ENCODE measurements around the gene TP53I11. TPM values are rescaled to one million over a fixed set of nuclear protein-coding genes. Genes with fewer than 3 reads are reported as not detected.

The TP53I11 gene
- total RNA-seq, 1 experiment from 2014 or later, result 42.4 TPM

DNA sequence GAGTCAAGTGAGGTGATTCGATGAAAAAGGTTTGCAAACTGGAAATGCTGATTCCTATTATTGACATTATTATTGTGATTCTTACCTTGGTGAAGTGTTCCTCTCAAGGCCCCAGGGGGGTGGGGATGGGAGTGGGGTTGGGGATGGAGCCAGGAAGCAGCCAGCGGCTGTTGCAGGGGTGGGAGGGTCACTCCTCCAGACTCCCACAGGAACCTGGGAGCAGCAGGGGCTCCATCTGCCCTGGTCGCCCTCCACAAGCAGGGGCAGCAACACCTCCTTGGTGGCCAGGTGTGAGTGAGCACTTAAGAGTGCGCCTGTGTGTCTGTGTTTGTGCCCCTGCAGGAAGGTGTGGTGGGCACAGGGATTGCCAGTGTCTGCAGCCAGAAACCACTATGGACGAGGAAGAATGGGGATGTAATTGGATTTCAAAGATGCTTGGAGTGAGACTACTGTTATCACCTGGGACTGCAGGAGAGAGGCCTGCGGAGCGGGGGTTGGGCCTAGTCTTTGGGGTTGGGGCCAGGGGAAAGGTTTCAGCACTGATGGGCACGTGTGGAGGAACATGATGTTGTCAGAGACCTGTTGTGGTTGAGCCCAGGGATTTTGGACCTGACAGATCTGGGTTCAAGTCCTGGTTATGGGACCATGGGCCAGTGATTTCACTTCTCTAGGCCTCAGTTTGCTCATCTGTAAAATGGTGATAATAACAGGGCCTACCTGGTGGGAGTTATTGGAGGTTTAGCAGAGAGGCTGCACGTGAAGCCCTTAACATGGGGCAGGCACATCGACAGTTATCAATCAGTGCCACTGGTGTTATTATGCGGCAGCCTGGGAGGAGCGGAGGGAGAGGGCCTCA, 3.6 kb upstream of the TP53I11 start:
- ATAC-seq, result no peak
- no peak overlapping the region for H3K27ac Mint-ChIP-seq
- TF ChIP-seq FOXK1 (CRISPR knock-in tag; IDR thresholded peaks at IDR 0.05) (no peak), SMAD4 (CRISPR knock-in tag; IDR thresholded peaks at IDR 0.05) (no peak), ZNF423 (CRISPR knock-in tag; IDR thresholded peaks at IDR 0.05) (no peak), OVOL2 (CRISPR knock-in tag; IDR thresholded peaks at IDR 0.05; ENCODE audit: borderline replicate concordance) (no peak), ELF4 (CRISPR knock-in tag; IDR thresholded peaks at IDR 0.05; ENCODE audit: low read depth) (no peak)
- H3K4me3 Mint-ChIP-seq, result no peak overlapping the region; the same call in 1 of the 2 replicates
- CTCF ChIA-PET, result interaction anchor here (0.9 to 1.8 kb wide), 10 partner anchors 8 to 151 kb away, joined by 3 to 10 read pairs (median 4); no protein-coding TSS in a partner anchor
- H3K27me3 Mint-ChIP-seq (ENCODE audit: low read depth), result peaks cover 18% of the 10 kb centered on the region
- H3K36me3 Mint-ChIP-seq, result no peaks in the 10 kb centered on the region
- H3K4me1 Mint-ChIP-seq, result peaks cover 57% of the 10 kb centered on the region
- DNase-seq (ENCODE audit: low spot score), result no peak
- H3K9me3 Mint-ChIP-seq, result no peaks in the 10 kb centered on the region
- POLR2A ChIA-PET, result no interaction called here

DNA sequence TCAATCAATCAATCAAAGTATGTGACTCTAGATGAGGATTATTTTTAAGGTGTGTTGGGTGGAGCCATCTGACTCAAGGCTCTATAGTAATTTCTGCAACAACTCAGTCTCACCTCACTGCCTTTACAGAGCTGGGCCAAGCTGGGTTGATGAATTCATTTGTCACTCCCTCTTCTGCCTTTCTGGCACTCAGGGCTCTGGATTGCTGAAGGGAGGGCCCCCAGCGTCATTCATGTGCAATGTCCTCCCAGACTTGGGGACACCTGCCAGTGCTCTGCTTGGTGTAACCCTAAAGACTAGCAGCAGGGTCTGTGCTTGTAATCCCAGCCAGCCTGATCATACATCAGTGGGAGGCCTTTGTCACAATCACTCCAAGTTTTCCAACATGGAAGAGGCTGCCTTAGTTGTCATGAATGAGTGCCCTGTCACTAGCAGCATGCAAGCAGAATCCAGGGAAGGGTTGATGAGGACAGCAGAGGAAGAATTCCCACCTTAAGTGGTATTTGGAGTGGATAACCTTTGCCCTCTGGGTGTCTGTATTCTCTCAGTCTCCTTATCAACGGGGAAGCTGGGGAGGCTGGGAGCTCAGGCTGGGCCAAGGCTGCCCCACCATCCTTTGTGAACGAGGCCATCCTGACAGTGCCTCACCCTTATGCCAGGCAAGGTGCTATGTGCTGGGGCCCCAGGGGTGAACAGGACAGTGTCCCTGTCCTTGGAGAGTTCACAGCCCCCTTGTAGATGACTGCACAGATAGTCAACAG, 2.0 kb upstream of the TP53I11 start:
- POLR2A ChIA-PET, result interaction anchor here (1.2 kb wide), 1 partner anchor 12 kb away, joined by 3 read pairs; no protein-coding TSS in a partner anchor
- DNase-seq (ENCODE audit: low spot score) (no peak), ATAC-seq (no peak)
- H3K9me3 Mint-ChIP-seq, result no peaks in the 10 kb centered on the region
- no peak overlapping the region for H3K4me3 Mint-ChIP-seq
- peaks cover 57% of the 10 kb centered on the region for H3K4me1 Mint-ChIP-seq
- no peaks in the 10 kb centered on the region for H3K36me3 Mint-ChIP-seq
- TF ChIP-seq, protein P1, sequence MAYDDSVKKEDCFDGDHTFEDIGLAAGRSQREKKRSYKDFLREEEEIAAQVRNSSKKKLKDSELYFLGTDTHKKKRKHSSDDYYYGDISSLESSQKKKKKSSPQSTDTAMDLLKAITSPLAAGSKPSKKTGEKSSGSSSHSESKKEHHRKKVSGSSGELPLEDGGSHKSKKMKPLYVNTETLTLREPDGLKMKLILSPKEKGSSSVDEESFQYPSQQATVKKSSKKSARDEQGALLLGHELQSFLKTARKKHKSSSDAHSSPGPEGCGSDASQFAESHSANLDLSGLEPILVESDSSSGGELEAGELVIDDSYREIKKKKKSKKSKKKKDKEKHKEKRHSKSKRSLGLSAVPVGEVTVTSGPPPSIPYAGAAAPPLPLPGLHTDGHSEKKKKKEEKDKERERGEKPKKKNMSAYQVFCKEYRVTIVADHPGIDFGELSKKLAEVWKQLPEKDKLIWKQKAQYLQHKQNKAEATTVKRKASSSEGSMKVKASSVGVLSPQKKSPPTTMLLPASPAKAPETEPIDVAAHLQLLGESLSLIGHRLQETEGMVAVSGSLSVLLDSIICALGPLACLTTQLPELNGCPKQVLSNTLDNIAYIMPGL (CRISPR knock-in tag; IDR thresholded peaks at IDR 0.05), result no peak
- TF ChIP-seq, protein P2, sequence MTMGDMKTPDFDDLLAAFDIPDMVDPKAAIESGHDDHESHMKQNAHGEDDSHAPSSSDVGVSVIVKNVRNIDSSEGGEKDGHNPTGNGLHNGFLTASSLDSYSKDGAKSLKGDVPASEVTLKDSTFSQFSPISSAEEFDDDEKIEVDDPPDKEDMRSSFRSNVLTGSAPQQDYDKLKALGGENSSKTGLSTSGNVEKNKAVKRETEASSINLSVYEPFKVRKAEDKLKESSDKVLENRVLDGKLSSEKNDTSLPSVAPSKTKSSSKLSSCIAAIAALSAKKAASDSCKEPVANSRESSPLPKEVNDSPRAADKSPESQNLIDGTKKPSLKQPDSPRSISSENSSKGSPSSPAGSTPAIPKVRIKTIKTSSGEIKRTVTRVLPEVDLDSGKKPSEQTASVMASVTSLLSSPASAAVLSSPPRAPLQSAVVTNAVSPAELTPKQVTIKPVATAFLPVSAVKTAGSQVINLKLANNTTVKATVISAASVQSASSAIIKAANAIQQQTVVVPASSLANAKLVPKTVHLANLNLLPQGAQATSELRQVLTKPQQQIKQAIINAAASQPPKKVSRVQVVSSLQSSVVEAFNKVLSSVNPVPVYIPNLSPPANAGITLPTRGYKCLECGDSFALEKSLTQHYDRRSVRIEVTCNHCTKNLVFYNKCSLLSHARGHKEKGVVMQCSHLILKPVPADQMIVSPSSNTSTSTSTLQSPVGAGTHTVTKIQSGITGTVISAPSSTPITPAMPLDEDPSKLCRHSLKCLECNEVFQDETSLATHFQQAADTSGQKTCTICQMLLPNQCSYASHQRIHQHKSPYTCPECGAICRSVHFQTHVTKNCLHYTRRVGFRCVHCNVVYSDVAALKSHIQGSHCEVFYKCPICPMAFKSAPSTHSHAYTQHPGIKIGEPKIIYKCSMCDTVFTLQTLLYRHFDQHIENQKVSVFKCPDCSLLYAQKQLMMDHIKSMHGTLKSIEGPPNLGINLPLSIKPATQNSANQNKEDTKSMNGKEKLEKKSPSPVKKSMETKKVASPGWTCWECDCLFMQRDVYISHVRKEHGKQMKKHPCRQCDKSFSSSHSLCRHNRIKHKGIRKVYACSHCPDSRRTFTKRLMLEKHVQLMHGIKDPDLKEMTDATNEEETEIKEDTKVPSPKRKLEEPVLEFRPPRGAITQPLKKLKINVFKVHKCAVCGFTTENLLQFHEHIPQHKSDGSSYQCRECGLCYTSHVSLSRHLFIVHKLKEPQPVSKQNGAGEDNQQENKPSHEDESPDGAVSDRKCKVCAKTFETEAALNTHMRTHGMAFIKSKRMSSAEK (CRISPR knock-in tag; IDR thresholded peaks at IDR 0.05; ENCODE audit: borderline replicate concordance), result no peak
- no peak overlapping the region for H3K27ac Mint-ChIP-seq
- CTCF ChIA-PET, result interaction anchor here (1.1 to 1.5 kb wide), 3 partner anchors 16 to 158 kb away, joined by 3 to 6 read pairs (median 3); no protein-coding TSS in a partner anchor
- peaks cover 14% of the 10 kb centered on the region for H3K27me3 Mint-ChIP-seq (ENCODE audit: low read depth)

DNA sequence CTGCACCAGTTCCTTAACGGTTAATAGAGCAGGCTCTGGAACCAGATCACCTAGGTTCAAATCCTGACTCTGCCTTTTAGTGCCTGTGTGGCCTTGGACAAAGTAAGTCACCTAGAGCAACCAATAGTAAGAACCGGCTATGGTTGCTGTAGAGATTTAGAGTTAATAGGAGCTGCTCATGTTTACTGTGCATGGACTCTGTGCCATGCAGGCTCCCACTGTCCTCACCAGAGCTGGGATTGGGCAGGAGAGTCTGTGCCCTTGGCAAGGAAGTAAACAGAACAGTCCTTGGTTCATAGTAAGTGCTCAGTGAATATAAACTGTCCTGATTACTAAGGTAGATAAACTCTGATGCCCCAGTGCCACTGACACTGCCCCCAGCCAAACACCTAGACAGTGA, 1.4 kb upstream of the TP53I11 start:
- ATAC-seq (no peak), DNase-seq (ENCODE audit: low spot score) (no peak)
- Mint-ChIP-seq H3K9me3 (no peaks in the 10 kb centered on the region), H3K27me3 (ENCODE audit: low read depth) (peaks cover 9% of the 10 kb centered on the region), H3K4me1 (peaks cover 61% of the 10 kb centered on the region), H3K36me3 (no peaks in the 10 kb centered on the region), H3K4me3 (0 out of 2 replicates have a peak overlapping the region, but pooled peaks have one; percentile 62), H3K27ac (no peak overlapping the region)
- TF ChIP-seq ESRRA (CRISPR knock-in tag; IDR thresholded peaks at IDR 0.05; ENCODE audit: borderline replicate concordance), result no peak
- CTCF ChIA-PET, result interaction anchor here (0.5 to 1.3 kb wide), 3 partner anchors 24 to 158 kb away, joined by 3 read pairs; no protein-coding TSS in a partner anchor
- POLR2A ChIA-PET, result no interaction called here

DNA sequence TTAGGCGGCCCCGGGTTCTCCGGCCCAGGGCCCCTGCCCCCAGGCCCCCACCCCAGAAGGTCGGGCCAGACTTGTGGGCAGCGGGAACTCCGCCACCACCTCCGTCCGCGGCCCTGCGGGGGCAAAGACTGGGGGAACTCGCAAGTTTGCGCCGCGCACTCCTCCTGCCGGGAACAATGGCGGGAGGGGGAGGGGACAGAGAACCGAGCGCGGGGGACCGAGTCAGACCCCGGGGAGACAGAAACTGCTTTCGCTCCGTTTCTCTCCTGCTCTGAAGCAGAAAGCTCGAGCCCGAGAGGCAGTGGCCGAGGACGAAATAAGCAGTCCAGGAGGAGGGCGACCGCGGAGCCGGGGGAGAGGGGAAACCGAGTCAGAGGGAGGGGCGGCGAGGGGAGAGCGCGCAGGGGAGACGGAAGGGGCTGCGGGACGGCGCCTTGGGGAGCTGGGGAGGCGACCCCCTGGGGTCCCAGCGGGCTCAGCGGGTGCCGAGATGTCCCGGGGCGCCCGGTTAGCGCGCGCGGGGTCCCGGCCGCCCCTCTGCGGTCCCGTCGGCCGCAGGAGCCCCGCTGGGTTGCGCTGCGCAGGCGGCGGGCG, 555 bp downstream of the TP53I11 start:
- Mint-ChIP-seq H3K9me3 (no peaks in the 10 kb centered on the region), H3K4me3 (peak overlapping the region; percentile 85), H3K36me3 (no peaks in the 10 kb centered on the region), H3K4me1 (peaks cover 56% of the 10 kb centered on the region), H3K27ac (no peak overlapping the region), H3K27me3 (ENCODE audit: low read depth) (peaks cover 3% of the 10 kb centered on the region)
- ChIA-PET POLR2A (no interaction called here), CTCF (interaction anchor here (0.9 to 1.7 kb wide), 11 partner anchors 9 to 160 kb away, joined by 3 to 13 read pairs (median 3); no protein-coding TSS in a partner anchor)
- peak; percentile 5 for ATAC-seq
- DNase-seq (ENCODE audit: low spot score), result peak; percentile 62
- 0 out of 2 replicates have a peak, but pooled peaks have one; percentile 10 for TF ChIP-seq TEAD1 (CRISPR knock-in tag; IDR thresholded peaks at IDR 0.05)
- TF ChIP-seq, protein P3, sequence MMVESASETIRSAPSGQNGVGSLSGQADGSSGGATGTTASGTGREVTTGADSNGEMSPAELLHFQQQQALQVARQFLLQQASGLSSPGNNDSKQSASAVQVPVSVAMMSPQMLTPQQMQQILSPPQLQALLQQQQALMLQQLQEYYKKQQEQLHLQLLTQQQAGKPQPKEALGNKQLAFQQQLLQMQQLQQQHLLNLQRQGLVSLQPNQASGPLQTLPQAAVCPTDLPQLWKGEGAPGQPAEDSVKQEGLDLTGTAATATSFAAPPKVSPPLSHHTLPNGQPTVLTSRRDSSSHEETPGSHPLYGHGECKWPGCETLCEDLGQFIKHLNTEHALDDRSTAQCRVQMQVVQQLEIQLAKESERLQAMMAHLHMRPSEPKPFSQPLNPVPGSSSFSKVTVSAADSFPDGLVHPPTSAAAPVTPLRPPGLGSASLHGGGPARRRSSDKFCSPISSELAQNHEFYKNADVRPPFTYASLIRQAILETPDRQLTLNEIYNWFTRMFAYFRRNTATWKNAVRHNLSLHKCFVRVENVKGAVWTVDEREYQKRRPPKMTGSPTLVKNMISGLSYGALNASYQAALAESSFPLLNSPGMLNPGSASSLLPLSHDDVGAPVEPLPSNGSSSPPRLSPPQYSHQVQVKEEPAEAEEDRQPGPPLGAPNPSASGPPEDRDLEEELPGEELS (CRISPR knock-in tag; IDR thresholded peaks at IDR 0.05), result peak; percentile 13; the same call in 1 of the 2 replicates
- TF ChIP-seq ESRRA (CRISPR knock-in tag; IDR thresholded peaks at IDR 0.05; ENCODE audit: borderline replicate concordance), result 0 out of 2 replicates have a peak, but pooled peaks have one; percentile 27
- no peak for TF ChIP-seq ZNF671 (CRISPR knock-in tag; IDR thresholded peaks at IDR 0.05)
- TF ChIP-seq, protein P1 (CRISPR knock-in tag; IDR thresholded peaks at IDR 0.05), result peak; percentile 1; the same call in 1 of the 2 replicates
- TF ChIP-seq, protein P4, sequence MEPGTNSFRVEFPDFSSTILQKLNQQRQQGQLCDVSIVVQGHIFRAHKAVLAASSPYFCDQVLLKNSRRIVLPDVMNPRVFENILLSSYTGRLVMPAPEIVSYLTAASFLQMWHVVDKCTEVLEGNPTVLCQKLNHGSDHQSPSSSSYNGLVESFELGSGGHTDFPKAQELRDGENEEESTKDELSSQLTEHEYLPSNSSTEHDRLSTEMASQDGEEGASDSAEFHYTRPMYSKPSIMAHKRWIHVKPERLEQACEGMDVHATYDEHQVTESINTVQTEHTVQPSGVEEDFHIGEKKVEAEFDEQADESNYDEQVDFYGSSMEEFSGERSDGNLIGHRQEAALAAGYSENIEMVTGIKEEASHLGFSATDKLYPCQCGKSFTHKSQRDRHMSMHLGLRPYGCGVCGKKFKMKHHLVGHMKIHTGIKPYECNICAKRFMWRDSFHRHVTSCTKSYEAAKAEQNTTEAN (CRISPR knock-in tag; IDR thresholded peaks at IDR 0.05), result no peak
- TF ChIP-seq SMAD4 (CRISPR knock-in tag; IDR thresholded peaks at IDR 0.05), result no peak
